DOHH2 (cell line): ENCODE measurements around the gene SUCO.

Experiments used
- H3F3A ChIP-seq: fragments of 200-600 bp; sonication (generic), shearing (Covaris generic); 2 replicates; pipeline ENCODE4 v1.6.0; 2016; ENCODE audit warnings: antibody characterized with exemption, mild to moderate bottlenecking; ENCODE audit not compliant: control insufficient read depth, insufficient read depth
- H3K27ac ChIP-seq: fragments of 200-600 bp; sonication (generic); 2 replicates; pipeline ENCODE4 v1.5.1; 2014; ENCODE audit warnings: low read depth, mild to moderate bottlenecking, low read length, moderate library complexity
- H3K27me3 ChIP-seq: fragments of 200-600 bp; sonication (generic); 2 replicates; pipeline ENCODE4 v1.6.1; 2014; ENCODE audit warnings: mild to moderate bottlenecking, low read length, mixed read lengths; ENCODE audit not compliant: control insufficient read depth
- H3K36me3 ChIP-seq: fragments of 200-600 bp; sonication (generic); 2 replicates; pipeline ENCODE4 v1.6.1; 2014; ENCODE audit warnings: mild to moderate bottlenecking, low read length, moderate library complexity, mixed read lengths; ENCODE audit not compliant: control insufficient read depth
- H3K4me1 ChIP-seq: fragments of 200-600 bp; sonication (generic); 2 replicates; pipeline ENCODE4 v1.6.1; 2014; ENCODE audit warnings: mild to moderate bottlenecking, low read length, mixed read lengths; ENCODE audit not compliant: control insufficient read depth
- H3K4me2 ChIP-seq: fragments of 200-600 bp; sonication (generic); 2 replicates; pipeline ENCODE4 v1.6.0; 2014; ENCODE audit warnings: mild to moderate bottlenecking, low read length, moderate library complexity
- H3K4me3 ChIP-seq: fragments of 200-600 bp; sonication (generic); 2 replicates; pipeline ENCODE4 v1.5.1; 2014; ENCODE audit warnings: mild to moderate bottlenecking, low read length, mixed read lengths
- H3K79me2 ChIP-seq: fragments of 200-600 bp; sonication (generic); 2 replicates; pipeline ENCODE4 v1.6.1; 2014; ENCODE audit warnings: mild to moderate bottlenecking, low read length, mixed read lengths; ENCODE audit not compliant: control insufficient read depth
- H3K9me2 ChIP-seq: fragments of 200-600 bp; sonication (generic); replicated peaks from 2 replicates; pipeline ENCODE4 v1.6.1; 2014; ENCODE audit warnings: mild to moderate bottlenecking, low read length, mixed read lengths; ENCODE audit not compliant: control insufficient read depth
- H3K9me3 ChIP-seq: fragments of 200-600 bp; sonication (generic); 2 replicates; pipeline ENCODE4 v1.6.1; 2014; ENCODE audit warnings: antibody characterized with exemption, low read length, mixed read lengths; ENCODE audit not compliant: control insufficient read depth, insufficient read depth
- H4K20me1 ChIP-seq: fragments of 200-600 bp; sonication (generic); 2 replicates; pipeline ENCODE4 v1.6.0; 2014; ENCODE audit warnings: low read depth, mild to moderate bottlenecking, antibody characterized with exemption, low read length, moderate library complexity; ENCODE audit not compliant: control insufficient read depth, insufficient read depth
- CTCF ChIP-seq: fragments of 200-600 bp; sonication (generic); IDR thresholded peaks from one replicate; pipeline ENCODE4 v1.5.1; 2014; ENCODE audit warnings: antibody characterized with exemption, mild to moderate bottlenecking, low read depth, low read length; ENCODE audit not compliant: poor library complexity, severe bottlenecking
- EZH2phosphoT487 ChIP-seq: fragments of 200-600 bp; sonication (generic); IDR thresholded peaks from 2 replicates; pipeline ENCODE4 v1.6.1; 2017; ENCODE audit warnings: borderline replicate concordance, mild to moderate bottlenecking, antibody characterized with exemption, low read length, moderate library complexity, mixed read lengths

Gene SUCO

GRCh38 chr1:172512591-172512990 is 20.4 kb upstream of the SUCO start:
- Histone ChIP-seq H3K4me2 (no peak overlapping the region), H3F3A (no peaks in the 10 kb centered on the region), H3K4me1 (no peaks in the 10 kb centered on the region), H3K9me3 (no peaks in the 10 kb centered on the region), H4K20me1 (no peaks in the 10 kb centered on the region), H3K79me2 (no peaks in the 10 kb centered on the region), H3K27me3 (no peaks in the 10 kb centered on the region), H3K27ac (no peak overlapping the region), H3K9me2 (no peaks in the 10 kb centered on the region), H3K4me3 (no peak overlapping the region), H3K36me3 (no peaks in the 10 kb centered on the region)
- TF ChIP-seq EZH2phosphoT487 = no peak
- TF ChIP-seq CTCF = no peak

- Histone ChIP-seq H3K9me2 (no peaks in the 10 kb centered on the region), H3F3A (no peaks in the 10 kb centered on the region), H3K27me3 (no peaks in the 10 kb centered on the region), H3K36me3 (no peaks in the 10 kb centered on the region), H3K27ac (no peak overlapping the region), H3K4me2 (no peak overlapping the region), H3K4me3 (no peak overlapping the region), H3K4me1 (no peaks in the 10 kb centered on the region), H4K20me1 (no peaks in the 10 kb centered on the region), H3K9me3 (no peaks in the 10 kb centered on the region), H3K79me2 (no peaks in the 10 kb centered on the region)
- TF ChIP-seq CTCF = no peak
Observed at GRCh38 chr1:172513479-172513878, 19.5 kb upstream of the SUCO start.

GRCh38 chr1:172514108-172514507 is 18.8 kb upstream of the SUCO start:
- H3K36me3 ChIP-seq = no peaks in the 10 kb centered on the region
- no peaks in the 10 kb centered on the region for H3K79me2 ChIP-seq
- TF ChIP-seq CTCF (no peak), EZH2phosphoT487 (no peak)
- no peaks in the 10 kb centered on the region for H3K27me3 ChIP-seq
- H3K9me3 ChIP-seq = no peaks in the 10 kb centered on the region
- H3K27ac ChIP-seq = no peak overlapping the region
- no peak overlapping the region for H3K4me2 ChIP-seq
- no peaks in the 10 kb centered on the region for H4K20me1 ChIP-seq
- no peaks in the 10 kb centered on the region for H3K9me2 ChIP-seq
- H3K4me1 ChIP-seq = no peaks in the 10 kb centered on the region
- no peaks in the 10 kb centered on the region for H3F3A ChIP-seq
- H3K4me3 ChIP-seq = no peak overlapping the region

GRCh38 chr1:172515436-172515835 is 17.5 kb upstream of the SUCO start:
- Histone ChIP-seq H3F3A (no peaks in the 10 kb centered on the region), H4K20me1 (no peaks in the 10 kb centered on the region), H3K36me3 (no peaks in the 10 kb centered on the region), H3K9me3 (no peaks in the 10 kb centered on the region), H3K4me1 (no peaks in the 10 kb centered on the region), H3K4me2 (no peak overlapping the region), H3K27me3 (no peaks in the 10 kb centered on the region), H3K27ac (no peak overlapping the region), H3K9me2 (no peaks in the 10 kb centered on the region), H3K4me3 (no peak overlapping the region), H3K79me2 (no peaks in the 10 kb centered on the region)
- no peak for TF ChIP-seq CTCF
- TF ChIP-seq EZH2phosphoT487 = no peak
